HUES64 (cell line): Measurements from ENCODE around the gene ADGRB3.
"Not testable (repeated sequence)": the region's sequence is repeated elsewhere in the genome, so short reads cannot be mapped to it uniquely, and the experiment has no call there.

Source experiments
- H3K27ac ChIP-seq: 2 replicates; pipeline ENCODE4 v1.7.0; 2013; ENCODE audit warnings: low read depth, low read length, inconsistent platforms
- H3K27me3 ChIP-seq: 2 replicates; pipeline ENCODE4 v1.6.1; 2013; ENCODE audit warnings: mild to moderate bottlenecking, low read length; ENCODE audit not compliant: insufficient read depth
- H3K36me3 ChIP-seq: 2 replicates; pipeline ENCODE4 v1.6.1; 2013; ENCODE audit warnings: mild to moderate bottlenecking, low read length; ENCODE audit not compliant: insufficient read depth
- H3K4me1 ChIP-seq: 2 replicates; pipeline ENCODE4 v1.6.1; 2013; ENCODE audit warnings: mild to moderate bottlenecking, low read length, moderate library complexity; ENCODE audit not compliant: insufficient read depth
- H3K4me3 ChIP-seq: 2 replicates; pipeline ENCODE4 v1.5.1; 2013; ENCODE audit warnings: mild to moderate bottlenecking, low read length, moderate library complexity
- H3K9ac ChIP-seq: 2 replicates; pipeline ENCODE4 v1.6.1; 2013; ENCODE audit warnings: mild to moderate bottlenecking, low read depth, low read length
- H3K9me3 ChIP-seq: 2 replicates; pipeline ENCODE4 v1.6.1; 2013; ENCODE audit warnings: low read depth, low read length; ENCODE audit not compliant: insufficient read depth
- WGBS: fragments of 150-250, 120-280 bp; methylation state at CpG from one replicate; pipeline ENCODE4 v1.1.7; 2013; ENCODE audit warnings: missing lambda C conversion rate; 5-methylcytosine and 5-hydroxymethylcytosine counted together

The ADGRB3 gene

GRCh38 chr6:68758559-68758958 is 123.5 kb downstream of the ADGRB3 start:
- Histone ChIP-seq H3K27ac (no peak overlapping the region), H3K36me3 (no peaks in the 10 kb centered on the region), H3K4me3 (no peak overlapping the region), H3K27me3 (no peaks in the 10 kb centered on the region), H3K4me1 (no peaks in the 10 kb centered on the region), H3K9me3 (no peaks in the 10 kb centered on the region), H3K9ac (no peak overlapping the region)

- Histone ChIP-seq H3K27ac (no peak overlapping the region), H3K9me3 (no peaks in the 10 kb centered on the region), H3K9ac (no peak overlapping the region), H3K27me3 (no peaks in the 10 kb centered on the region), H3K4me1 (no peaks in the 10 kb centered on the region), H3K36me3 (no peaks in the 10 kb centered on the region), H3K4me3 (no peak overlapping the region)
- WGBS: 95% methylated on average over 2 of the region's 2 CpGs
Measured at GRCh38 chr6:68760485-68760884, 125.4 kb downstream of the ADGRB3 start.

- no peak overlapping the region for H3K27ac ChIP-seq
- no peaks in the 10 kb centered on the region for H3K9me3 ChIP-seq
- no peak overlapping the region for H3K4me3 ChIP-seq
- H3K9ac ChIP-seq: no peak overlapping the region
- 90% methylated on average over 8 of the region's 8 CpGs for WGBS
- H3K27me3 ChIP-seq: no peaks in the 10 kb centered on the region
- no peaks in the 10 kb centered on the region for H3K4me1 ChIP-seq
- H3K36me3 ChIP-seq: no peaks in the 10 kb centered on the region
Measured at GRCh38 chr6:68760941-68761676, 126.0 kb downstream of the ADGRB3 start.

- no peaks in the 10 kb centered on the region for H3K4me1 ChIP-seq
- H3K4me3 ChIP-seq: no peak overlapping the region
- H3K9ac ChIP-seq: no peak overlapping the region
- no peak overlapping the region for H3K27ac ChIP-seq
- no peaks in the 10 kb centered on the region for H3K9me3 ChIP-seq
- no peaks in the 10 kb centered on the region for H3K27me3 ChIP-seq
- no CpG with 5 or more reads among the region's 2 CpGs for WGBS
- H3K36me3 ChIP-seq: no peaks in the 10 kb centered on the region
Measured at GRCh38 chr6:68761985-68762384, 126.9 kb downstream of the ADGRB3 start.

- H3K9ac ChIP-seq: no peak overlapping the region
- H3K27ac ChIP-seq: no peak overlapping the region
- no peak overlapping the region for H3K4me3 ChIP-seq
- H3K4me1 ChIP-seq: no peaks in the 10 kb centered on the region
- no peaks in the 10 kb centered on the region for H3K9me3 ChIP-seq
- H3K36me3 ChIP-seq: no peaks in the 10 kb centered on the region
- no peaks in the 10 kb centered on the region for H3K27me3 ChIP-seq
Measured at GRCh38 chr6:68771426-68771825, 136.3 kb downstream of the ADGRB3 start.

GRCh38 chr6:68774843-68775242 is 139.8 kb downstream of the ADGRB3 start:
- no peaks in the 10 kb centered on the region for H3K4me1 ChIP-seq
- H3K9me3 ChIP-seq: no peaks in the 10 kb centered on the region

GRCh38 chr6:68776354-68776753 is 141.3 kb downstream of the ADGRB3 start:
- no peak overlapping the region for H3K9ac ChIP-seq
- no peaks in the 10 kb centered on the region for H3K9me3 ChIP-seq
- no peaks in the 10 kb centered on the region for H3K27me3 ChIP-seq
- no peaks in the 10 kb centered on the region for H3K4me1 ChIP-seq
- no peak overlapping the region for H3K27ac ChIP-seq
- no peaks in the 10 kb centered on the region for H3K36me3 ChIP-seq
- no peak overlapping the region for H3K4me3 ChIP-seq
- WGBS: 84% methylated on average over 2 of the region's 2 CpGs

More at GRCh38 chr6:68774843-68775242, 139.8 kb downstream of the ADGRB3 start:
- 88% methylated on average over 1 of the region's 1 CpG for WGBS
- no peak overlapping the region for H3K9ac ChIP-seq
- no peak overlapping the region for H3K4me3 ChIP-seq
- H3K36me3 ChIP-seq: no peaks in the 10 kb centered on the region
- no peaks in the 10 kb centered on the region for H3K27me3 ChIP-seq
- no peak overlapping the region for H3K27ac ChIP-seq

GRCh38 chr6:68777956-68778355 is 142.9 kb downstream of the ADGRB3 start:
- no peaks in the 10 kb centered on the region for H3K27me3 ChIP-seq
- H3K27ac ChIP-seq: no peak overlapping the region
- no peak overlapping the region for H3K4me3 ChIP-seq

GRCh38 chr6:68778356-68779020 is 143.4 kb downstream of the ADGRB3 start:
- no peaks in the 10 kb centered on the region for H3K27me3 ChIP-seq
- no peak overlapping the region for H3K4me3 ChIP-seq
- 60% methylated on average over 4 of the region's 5 CpGs for WGBS
- no peak overlapping the region for H3K9ac ChIP-seq
- H3K4me1 ChIP-seq: no peaks in the 10 kb centered on the region
- H3K36me3 ChIP-seq: no peaks in the 10 kb centered on the region
- H3K27ac ChIP-seq: no peak overlapping the region
- no peaks in the 10 kb centered on the region for H3K9me3 ChIP-seq

More at GRCh38 chr6:68777956-68778355, 142.9 kb downstream of the ADGRB3 start:
- Histone ChIP-seq H3K9ac (no peak overlapping the region), H3K36me3 (no peaks in the 10 kb centered on the region), H3K4me1 (no peaks in the 10 kb centered on the region), H3K9me3 (no peaks in the 10 kb centered on the region)

- WGBS: 73% methylated on average over 2 of the region's 2 CpGs
- no peak overlapping the region for H3K27ac ChIP-seq
- no peaks in the 10 kb centered on the region for H3K4me1 ChIP-seq
Measured at GRCh38 chr6:68779366-68779765, 144.3 kb downstream of the ADGRB3 start.

GRCh38 chr6:68790128-68790527 is 155.0 kb downstream of the ADGRB3 start:
- H3K4me1 ChIP-seq, H3K36me3 ChIP-seq, H3K27me3 ChIP-seq, H3K4me3 ChIP-seq, H3K9me3 ChIP-seq, H3K27ac ChIP-seq, H3K9ac ChIP-seq: not testable (repeated sequence)
- 34% methylated on average over 6 of the region's 6 CpGs for WGBS

More at GRCh38 chr6:68779366-68779765, 144.3 kb downstream of the ADGRB3 start:
- Histone ChIP-seq H3K9ac (no peak overlapping the region), H3K27me3 (no peaks in the 10 kb centered on the region), H3K36me3 (no peaks in the 10 kb centered on the region), H3K4me3 (no peak overlapping the region), H3K9me3 (no peaks in the 10 kb centered on the region)
